GM19238 (cell line): ENCODE data around the gene NUAK1.

Source experiments
- DNase-seq: peaks from one replicate; pipeline ENCODE4 v3.0.0; 2011; ENCODE audit warnings: low spot score; ENCODE audit not compliant: insufficient read length

Gene NUAK1

DNA sequence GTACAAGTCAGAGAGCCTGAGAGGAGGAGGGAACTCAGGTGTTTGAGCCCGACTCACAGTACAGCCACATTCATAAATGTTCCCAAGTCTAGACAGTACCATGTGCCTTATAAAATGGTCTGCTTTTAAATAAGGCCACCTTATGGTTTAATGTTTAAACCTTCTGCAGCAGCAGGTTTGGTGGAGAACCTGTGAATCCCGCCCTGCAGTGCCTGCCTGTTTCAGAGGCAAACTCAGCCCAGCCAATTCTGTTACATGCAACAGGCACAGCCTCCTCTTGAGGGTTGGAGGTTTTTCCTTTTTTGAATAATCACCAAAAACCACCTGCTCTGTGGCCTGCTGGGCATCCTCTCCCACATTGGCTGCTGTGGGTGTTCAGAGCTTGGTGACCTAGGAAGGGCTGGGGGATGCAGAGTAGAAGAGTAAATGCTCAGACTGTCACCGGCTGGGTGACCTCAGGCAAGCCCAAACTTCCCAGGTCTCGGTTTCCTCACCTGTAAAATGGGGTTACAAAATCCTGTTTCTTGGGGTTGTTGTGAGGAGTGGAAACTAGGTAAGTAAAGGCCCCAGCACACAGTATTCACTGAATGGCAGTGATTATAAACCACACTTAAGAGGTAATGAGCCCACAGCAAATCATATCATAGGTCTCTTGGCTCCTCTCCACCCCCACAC, 28.0 kb downstream of the NUAK1 start:
- no peak for DNase-seq

GRCh38 chr12:106109168-106109910, 29.4 kb downstream of the NUAK1 start:
- DNase-seq = no peak

DNA sequence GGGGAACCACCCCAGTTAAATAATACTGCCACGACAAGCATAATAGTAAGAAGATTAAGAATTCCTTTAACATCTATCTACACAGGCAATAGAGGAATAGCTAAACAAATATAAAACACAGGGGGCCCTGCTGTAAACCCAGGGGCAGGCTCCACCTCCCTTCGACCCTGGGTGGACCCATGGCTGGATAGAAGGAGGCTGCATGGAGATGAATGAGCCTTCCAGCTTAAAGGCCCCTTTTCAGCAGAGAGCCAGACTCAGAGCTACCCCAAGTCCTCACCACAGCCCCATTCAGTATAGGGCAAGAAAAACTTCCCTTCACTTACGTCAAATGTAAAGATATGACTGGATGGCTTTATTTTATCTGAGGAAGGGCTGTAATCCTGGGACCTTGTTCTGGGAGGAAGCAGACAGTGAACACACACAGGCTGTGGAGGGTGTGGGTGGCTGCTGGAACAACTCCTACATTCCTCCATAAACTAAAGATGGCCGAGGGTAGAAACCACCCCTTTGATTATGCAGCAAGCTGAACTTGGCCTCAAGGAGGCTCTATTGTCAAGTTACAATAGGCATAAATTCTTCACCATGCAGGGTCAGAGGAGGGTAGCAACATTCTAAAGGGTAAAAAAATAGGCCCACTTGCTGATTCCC, 30.4 kb downstream of the NUAK1 start:
- DNase-seq = no peak

GRCh38 chr12:106107566-106107965, 31.2 kb downstream of the NUAK1 start:
- DNase-seq = no peak

- DNase-seq = no peak
Measured at GRCh38 chr12:106106892-106107291, 31.9 kb downstream of the NUAK1 start.

DNA sequence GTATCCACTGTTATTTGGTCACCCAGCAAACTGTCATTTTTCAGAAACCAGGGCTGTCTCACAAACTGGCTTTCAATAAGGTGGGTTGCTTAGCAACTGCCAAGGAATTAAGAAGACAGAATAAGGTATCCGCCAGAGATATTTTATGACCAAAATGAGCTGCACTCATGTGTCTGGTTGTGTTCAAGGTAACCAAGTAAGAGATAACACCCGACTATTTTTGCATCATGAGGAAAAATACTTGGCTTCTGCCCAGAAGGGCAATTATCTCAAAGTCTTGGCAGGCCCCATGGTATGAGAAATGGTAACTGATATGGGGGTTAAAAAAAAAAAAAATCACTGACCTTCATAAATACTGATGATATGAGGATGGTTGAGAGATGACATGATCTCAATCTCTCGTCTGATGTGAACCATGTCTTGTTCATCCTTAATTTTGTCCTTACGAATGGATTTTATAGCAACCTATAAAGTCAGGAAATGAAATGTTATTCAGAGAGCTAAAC, 32.6 kb downstream of the NUAK1 start:
- DNase-seq = no peak

DNA sequence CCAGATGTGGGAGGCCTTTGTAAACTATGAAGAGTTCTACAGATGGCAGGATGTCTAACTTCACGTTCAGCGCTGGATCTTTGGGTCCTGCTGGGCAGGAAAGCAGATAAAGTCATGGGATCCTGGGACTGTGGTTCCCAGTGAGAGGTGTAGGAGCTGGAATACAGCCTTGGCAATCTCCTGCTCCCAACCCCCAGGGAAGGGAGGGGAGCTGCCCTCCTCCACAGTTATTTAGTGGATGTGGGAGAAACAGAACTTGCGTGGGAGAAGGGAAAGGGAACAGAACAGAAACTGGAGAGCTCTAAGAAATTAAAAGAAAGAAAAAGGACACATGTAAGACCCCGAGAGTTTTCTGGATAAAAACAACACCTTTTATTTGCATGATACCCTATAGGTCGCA, 37.0 kb downstream of the NUAK1 start:
- DNase-seq = no peak

- no peak for DNase-seq
Measured at GRCh38 chr12:106098691-106099200, 40.0 kb downstream of the NUAK1 start.

DNA sequence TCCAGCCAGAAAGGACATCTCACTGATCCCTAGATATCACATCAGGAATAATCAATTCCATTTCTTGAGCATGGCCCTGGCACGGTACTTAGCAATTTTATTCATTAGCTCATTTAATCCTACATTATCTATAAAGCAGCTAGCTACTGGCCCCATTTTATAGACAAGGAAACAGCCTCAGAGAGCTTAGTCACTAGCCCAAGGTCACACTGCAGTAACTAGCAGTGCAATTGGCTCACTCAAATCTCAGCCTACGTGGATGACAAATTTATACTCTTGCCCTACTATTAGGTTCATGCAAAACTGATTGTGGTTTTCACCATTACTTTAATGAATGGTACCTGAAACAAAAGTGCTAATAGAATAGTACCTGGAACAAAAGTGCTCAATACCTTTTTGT, 41.7 kb downstream of the NUAK1 start:
- no peak for DNase-seq

- no peak for DNase-seq
Measured at GRCh38 chr12:106096376-106096775, 42.4 kb downstream of the NUAK1 start.

DNA sequence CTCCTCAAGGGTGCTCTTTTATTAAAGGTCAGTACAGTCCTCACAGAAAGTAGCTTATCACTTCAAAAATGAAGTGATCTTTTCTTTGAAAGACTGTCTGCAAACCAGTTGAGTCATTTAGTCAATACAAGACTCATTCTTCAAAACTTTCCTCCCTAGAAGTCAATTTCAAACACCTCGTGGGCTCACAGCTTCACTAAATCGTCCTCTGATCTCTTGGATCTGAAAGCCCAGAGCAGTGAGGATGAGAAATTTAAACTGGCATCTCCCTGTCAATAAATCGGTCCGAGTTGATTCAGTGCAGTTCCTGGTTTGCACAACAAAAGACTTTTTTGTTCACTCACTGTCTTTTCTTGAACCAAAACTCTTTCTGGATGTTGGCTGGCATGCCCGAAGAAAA, 44.5 kb downstream of the NUAK1 start:
- DNase-seq = no peak

DNA sequence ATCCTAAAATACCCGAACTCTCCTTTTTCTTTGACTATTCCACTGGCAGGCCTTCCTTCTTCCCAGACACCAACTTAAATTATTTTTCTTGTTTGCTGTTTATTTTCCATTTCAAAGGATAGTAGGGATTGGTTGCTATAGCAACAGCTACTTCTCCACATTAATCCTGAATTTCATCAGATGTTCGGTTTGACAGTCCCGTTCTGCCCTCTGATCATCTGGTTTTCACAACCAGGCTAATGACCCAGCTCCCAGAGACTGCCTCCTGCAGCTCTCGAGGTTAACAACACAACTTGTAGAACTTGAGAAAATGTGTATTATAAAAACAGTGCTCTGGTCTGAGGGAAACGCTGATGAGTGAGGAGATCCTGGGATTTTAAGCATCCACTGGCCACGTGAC, 45.5 kb downstream of the NUAK1 start:
- no peak for DNase-seq

GRCh38 chr12:106091446-106091820, 47.3 kb downstream of the NUAK1 start:
- no peak for DNase-seq

DNA sequence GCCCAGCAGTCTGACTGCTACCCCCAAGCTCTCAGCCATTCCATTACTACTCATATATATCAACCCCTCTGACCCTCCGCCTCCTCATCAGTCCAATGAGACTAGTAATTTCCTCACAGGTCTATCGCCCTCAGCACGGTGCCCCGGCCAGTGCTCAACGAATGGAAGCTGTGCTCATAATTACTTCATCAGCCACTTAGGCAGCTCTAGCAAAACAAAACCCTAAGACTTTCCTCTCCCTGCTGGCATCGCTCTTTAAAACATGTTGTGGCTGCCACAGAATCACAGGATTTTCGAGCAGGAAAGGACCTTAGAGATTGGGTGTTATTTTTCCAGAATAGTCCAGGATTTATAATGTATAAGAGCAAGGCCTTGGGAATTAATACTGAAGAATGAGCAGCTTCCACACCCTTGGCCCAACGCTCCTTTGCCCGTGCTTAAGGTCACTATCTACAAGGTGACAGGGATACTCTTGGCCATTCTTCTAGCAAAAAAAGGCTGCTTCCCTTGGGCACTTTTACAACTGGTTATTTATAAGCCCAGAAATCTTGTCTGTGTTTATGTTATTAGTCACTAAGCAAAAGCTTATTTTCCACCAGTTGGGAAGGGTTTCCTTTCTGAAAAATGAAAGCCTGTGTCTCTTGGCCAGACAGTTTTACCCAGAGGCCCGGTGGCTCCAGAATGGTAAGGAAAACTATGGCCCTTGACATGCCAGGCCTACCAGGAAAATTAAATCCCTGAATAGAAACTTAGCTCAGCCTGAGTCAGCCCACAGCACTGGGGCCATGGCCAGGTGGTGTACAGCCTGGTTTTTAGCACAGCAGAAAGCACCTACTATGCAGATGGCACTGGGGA, 47.9 kb downstream of the NUAK1 start:
- no peak for DNase-seq

DNA sequence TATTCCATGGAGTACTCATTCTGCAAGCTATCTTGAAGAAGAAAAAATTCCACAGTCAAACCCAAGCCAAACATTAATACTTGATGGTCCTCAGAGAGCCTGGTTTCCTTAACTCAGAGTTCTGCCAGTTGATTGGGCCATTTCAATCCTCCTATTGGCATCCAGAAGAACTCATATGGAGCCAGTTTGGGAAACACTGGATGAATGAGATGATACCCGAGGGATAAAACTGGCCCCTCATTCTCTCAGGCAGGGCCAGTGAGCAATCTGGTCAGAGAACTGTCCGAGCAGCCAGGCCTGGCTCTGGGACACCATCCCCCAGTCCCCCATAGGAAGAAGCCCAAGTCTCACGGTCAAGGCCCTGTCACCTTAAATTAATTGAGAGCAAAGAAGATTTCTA, 48.8 kb downstream of the NUAK1 start:
- DNase-seq = no peak

- no peak for DNase-seq
Measured at GRCh38 chr12:106088811-106089485, 49.8 kb downstream of the NUAK1 start.

DNA sequence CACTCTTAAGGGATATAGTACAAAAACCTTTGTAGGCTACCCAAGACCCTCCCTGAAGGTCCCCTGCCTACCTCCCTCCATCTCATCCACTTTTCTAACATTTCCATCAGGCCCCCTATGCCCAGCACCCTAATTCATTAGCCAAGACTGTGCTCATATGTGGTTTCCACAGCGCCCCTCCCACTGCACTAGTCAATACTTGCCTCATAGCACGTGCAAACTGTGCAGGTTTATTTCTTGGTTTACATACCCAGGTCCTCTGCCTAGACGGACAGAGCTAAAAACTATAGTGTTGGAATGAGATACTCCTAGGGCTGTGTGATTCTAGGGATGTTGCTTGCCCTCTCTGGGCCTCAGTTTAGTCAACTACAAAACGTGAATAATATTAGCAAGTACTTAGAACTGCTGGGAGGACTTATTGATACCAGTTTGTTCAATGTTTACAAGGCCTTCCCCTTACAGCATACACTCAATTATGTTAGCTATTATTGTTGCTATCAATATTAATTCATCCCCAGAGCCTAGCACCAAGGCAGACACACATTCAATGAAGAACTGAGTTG, 50.4 kb downstream of the NUAK1 start:
- no peak for DNase-seq

- DNase-seq = no peak
Measured at GRCh38 chr12:106086696-106087095, 52.1 kb downstream of the NUAK1 start.

GRCh38 chr12:106085213-106085612, 53.5 kb downstream of the NUAK1 start:
- no peak for DNase-seq

- no peak for DNase-seq
Measured at GRCh38 chr12:106084759-106085158, 54.0 kb downstream of the NUAK1 start.
